Activated B cell treated with CpG ODN at 0.5 μM for 24 hours (primary cell): ENCODE measurements around the gene MTG1. TPM values are rescaled to one million over a fixed set of nuclear protein-coding genes. Genes with fewer than 3 reads are reported as not detected.

ENCODE experiments used
- ATAC-seq: fragments of 200-7000 bp; cut with Tn5 transposase; one replicate; pipeline ENCODE4 v1.10.0; 2021; ENCODE audit warnings: low read depth, mild to moderate bottlenecking, moderate library complexity
- CTCF ChIA-PET: fragments of 350-600 bp; sonication (Branson Sonifier 250); formaldehyde crosslinking; loops from one replicate; lab custom pipeline; 2021; ENCODE audit warnings: antibody characterized with exemption; lab: Charles Lee
- POLR2A ChIA-PET: fragments of 350-600 bp; sonication (Branson Sonifier 250); formaldehyde crosslinking; loops from one replicate; lab custom pipeline; 2021; ENCODE audit warnings: antibody characterized with exemption; lab: Charles Lee
- DNase-seq: peaks from one replicate; pipeline ENCODE4 v3.0.0; 2022
- H3K27ac Mint-ChIP-seq: one replicate; pipeline ENCODE4 v1.8.0; 2020; ENCODE audit warnings: mixed read lengths
- H3K27me3 Mint-ChIP-seq: one replicate; pipeline ENCODE4 v1.8.0; 2021; ENCODE audit warnings: mixed read lengths
- H3K36me3 Mint-ChIP-seq: one replicate; pipeline ENCODE4 v1.8.0; 2021; ENCODE audit warnings: low read depth, mixed read lengths
- H3K4me1 Mint-ChIP-seq: one replicate; pipeline ENCODE4 v1.8.0; 2021; ENCODE audit warnings: mixed read lengths
- H3K4me3 Mint-ChIP-seq: one replicate; pipeline ENCODE4 v1.8.0; 2020; ENCODE audit warnings: mild to moderate bottlenecking, mixed read lengths
- H3K9me3 Mint-ChIP-seq: one replicate; pipeline ENCODE4 v1.8.0; 2020; ENCODE audit warnings: mixed read lengths
- intact Hi-C: fragments of 100-400 bp; cut with micrococcal nuclease; formaldehyde crosslinking; loops from one replicate; pipeline ENCODE4 v1.15.1; 2024
- total RNA-seq: library from RNA; stranded (reverse); gene quantifications from 2 replicates; pipeline ENCODE4 v1.2.3, GENCODE V29; 2022
- TF ChIP-seq, protein P1 (sequence below): fragments of 200-600 bp; IDR thresholded peaks from one replicate; pipeline ENCODE4 v1.8.0; 2022; ENCODE audit warnings: antibody characterized with exemption, mild to moderate bottlenecking

The MTG1 gene
- total RNA-seq, 1 donor from 2014 or later = 83.1 TPM

DNA sequence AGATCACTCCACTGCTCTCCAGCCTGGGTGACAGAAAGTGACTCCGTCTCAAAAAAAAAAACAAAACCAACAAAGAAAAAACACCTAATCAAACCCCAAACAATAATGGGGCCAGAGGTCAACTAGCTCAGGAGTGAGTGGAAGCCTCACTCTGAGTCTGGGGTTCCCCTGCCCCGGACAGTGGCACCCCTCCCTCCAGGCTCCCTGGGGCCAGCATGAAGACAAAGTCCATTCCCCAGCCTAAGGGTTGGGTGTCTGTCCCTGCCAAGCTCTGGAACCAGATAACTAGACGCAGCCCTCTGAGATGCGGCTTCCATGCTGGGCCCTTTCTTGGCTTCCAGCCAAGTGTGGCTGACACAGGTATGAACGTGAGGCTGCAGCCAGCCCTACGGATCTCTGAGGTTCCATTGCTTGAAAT lies 34.4 kb upstream of the MTG1 start:
- Mint-ChIP-seq H3K27me3 (no peaks in the 10 kb centered on the region), H3K36me3 (peaks cover 19% of the 10 kb centered on the region), H3K4me1 (peaks cover 31% of the 10 kb centered on the region), H3K27ac (no peak overlapping the region), H3K9me3 (no peaks in the 10 kb centered on the region), H3K4me3 (no peak overlapping the region)
- TF ChIP-seq, protein P1, sequence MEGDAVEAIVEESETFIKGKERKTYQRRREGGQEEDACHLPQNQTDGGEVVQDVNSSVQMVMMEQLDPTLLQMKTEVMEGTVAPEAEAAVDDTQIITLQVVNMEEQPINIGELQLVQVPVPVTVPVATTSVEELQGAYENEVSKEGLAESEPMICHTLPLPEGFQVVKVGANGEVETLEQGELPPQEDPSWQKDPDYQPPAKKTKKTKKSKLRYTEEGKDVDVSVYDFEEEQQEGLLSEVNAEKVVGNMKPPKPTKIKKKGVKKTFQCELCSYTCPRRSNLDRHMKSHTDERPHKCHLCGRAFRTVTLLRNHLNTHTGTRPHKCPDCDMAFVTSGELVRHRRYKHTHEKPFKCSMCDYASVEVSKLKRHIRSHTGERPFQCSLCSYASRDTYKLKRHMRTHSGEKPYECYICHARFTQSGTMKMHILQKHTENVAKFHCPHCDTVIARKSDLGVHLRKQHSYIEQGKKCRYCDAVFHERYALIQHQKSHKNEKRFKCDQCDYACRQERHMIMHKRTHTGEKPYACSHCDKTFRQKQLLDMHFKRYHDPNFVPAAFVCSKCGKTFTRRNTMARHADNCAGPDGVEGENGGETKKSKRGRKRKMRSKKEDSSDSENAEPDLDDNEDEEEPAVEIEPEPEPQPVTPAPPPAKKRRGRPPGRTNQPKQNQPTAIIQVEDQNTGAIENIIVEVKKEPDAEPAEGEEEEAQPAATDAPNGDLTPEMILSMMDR = no peak
- ChIA-PET POLR2A (interaction anchor here (3.0 kb wide), 1 partner anchor 14 kb away, joined by 19 read pairs; the partner anchor contains the start of gene ECHS1), CTCF (no interaction called here)
- DNase-seq (no peak), ATAC-seq (no peak)
- intact Hi-C loops = no loop called here

DNA sequence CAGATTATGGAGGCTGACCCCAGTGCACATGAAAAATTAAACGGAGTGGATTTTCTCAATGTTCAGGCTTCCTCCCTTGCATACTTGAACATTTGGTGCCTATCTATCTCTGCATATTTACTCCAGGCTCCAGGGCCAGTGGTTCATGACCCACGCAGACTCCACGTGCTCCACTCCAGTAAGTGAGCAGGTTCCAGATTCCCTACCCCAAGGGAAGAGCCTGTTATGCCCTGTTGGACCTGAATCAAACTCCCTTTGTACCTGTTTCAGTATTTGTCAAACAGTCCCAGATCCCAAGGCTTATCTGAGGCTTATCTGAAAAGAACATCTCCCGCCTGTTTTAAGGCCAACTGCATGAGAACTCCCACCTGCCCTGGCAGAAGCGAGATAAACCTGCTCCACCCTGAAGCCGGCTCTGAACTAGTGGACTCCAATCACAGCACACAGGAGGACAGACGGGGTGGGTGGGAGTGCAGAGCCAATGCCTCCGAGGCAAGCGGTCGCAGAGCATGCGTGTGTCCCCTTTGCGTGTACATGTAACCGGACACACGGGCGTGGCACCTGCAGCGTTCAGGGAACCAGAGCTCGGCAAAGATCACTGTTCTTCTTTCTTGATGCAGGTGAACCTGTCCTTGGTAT lies 33.9 kb upstream of the MTG1 start:
- TF ChIP-seq, protein P1 = no peak
- CTCF ChIA-PET = no interaction called here
- peaks cover 22% of the 10 kb centered on the region for H3K36me3 Mint-ChIP-seq
- H3K27ac Mint-ChIP-seq = no peak overlapping the region
- no peak for ATAC-seq
- POLR2A ChIA-PET = interaction anchor here (1.2 to 3.0 kb wide), 3 partner anchors 13 to 18 kb away, joined by 3 to 19 read pairs (median 13); partner anchors contain the start of gene ECHS1
- peaks cover 31% of the 10 kb centered on the region for H3K4me1 Mint-ChIP-seq
- no peak for DNase-seq
- no peaks in the 10 kb centered on the region for H3K9me3 Mint-ChIP-seq
- no peaks in the 10 kb centered on the region for H3K27me3 Mint-ChIP-seq
- intact Hi-C loops = no loop called here
- H3K4me3 Mint-ChIP-seq = no peak overlapping the region

DNA sequence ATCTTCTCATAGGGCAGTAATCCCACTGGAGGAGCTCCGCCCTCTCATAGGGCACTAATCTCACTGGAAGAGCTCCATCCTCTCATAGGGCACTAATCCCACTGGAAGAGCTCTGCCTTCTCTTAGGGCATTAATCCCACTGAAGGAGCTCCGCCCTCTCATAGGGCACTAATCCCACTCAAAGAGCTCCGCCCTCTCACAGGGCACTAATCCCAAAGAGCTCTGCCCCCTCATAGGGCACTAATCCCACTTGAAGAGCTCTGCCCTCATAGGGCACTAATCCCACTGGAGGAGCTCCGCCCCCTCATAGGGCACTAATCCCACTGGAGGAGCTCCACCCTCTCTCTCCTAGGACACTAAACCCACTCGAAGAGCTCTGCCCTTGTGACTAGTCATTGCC lies 32.7 kb upstream of the MTG1 start:
- peaks cover 34% of the 10 kb centered on the region for H3K36me3 Mint-ChIP-seq
- H3K27me3 Mint-ChIP-seq = no peaks in the 10 kb centered on the region
- peak overlapping the region; percentile 66 for H3K27ac Mint-ChIP-seq
- H3K4me1 Mint-ChIP-seq = peaks cover 28% of the 10 kb centered on the region
- CTCF ChIA-PET = interaction anchor here (0.6 to 1.0 kb wide), 3 partner anchors 32 to 130 kb away, joined by 3 to 4 read pairs (median 3); no protein-coding TSS in a partner anchor
- intact Hi-C loops = no loop called here
- TF ChIP-seq, protein P1 = no peak
- peak overlapping the region; percentile 13 for H3K4me3 Mint-ChIP-seq
- DNase-seq (no peak), ATAC-seq (no peak)
- H3K9me3 Mint-ChIP-seq = no peaks in the 10 kb centered on the region
- POLR2A ChIA-PET = interaction anchor here (0.9 to 2.3 kb wide), 5 partner anchors 12 to 32 kb away, joined by 3 to 13 read pairs (median 3); partner anchors contain the start of genes ECHS1 and MTG1

- peaks cover 35% of the 10 kb centered on the region for H3K36me3 Mint-ChIP-seq
- H3K4me1 Mint-ChIP-seq = peaks cover 24% of the 10 kb centered on the region
- no peaks in the 10 kb centered on the region for H3K27me3 Mint-ChIP-seq
- TF ChIP-seq, protein P1 = no peak
- H3K9me3 Mint-ChIP-seq = no peaks in the 10 kb centered on the region
- peak overlapping the region; percentile 66 for H3K27ac Mint-ChIP-seq
- POLR2A ChIA-PET = interaction anchor here (0.9 to 2.3 kb wide), 5 partner anchors 12 to 32 kb away, joined by 3 to 13 read pairs (median 3); partner anchors contain the start of genes ECHS1 and MTG1
- DNase-seq (no peak), ATAC-seq (peak; percentile 12)
- CTCF ChIA-PET = interaction anchor here (0.7 to 1.0 kb wide), 2 partner anchors 32 to 34 kb away, joined by 3 to 4 read pairs; no protein-coding TSS in a partner anchor
- peak overlapping the region; percentile 13 for H3K4me3 Mint-ChIP-seq
- intact Hi-C loops = no loop called here
Observed at GRCh38 chr10:133361773-133362441, 32.0 kb upstream of the MTG1 start.

GRCh38 chr10:133362846-133363245 lies 31.1 kb upstream of the MTG1 start:
- Mint-ChIP-seq H3K27ac (peak overlapping the region; percentile 24), H3K36me3 (peaks cover 38% of the 10 kb centered on the region), H3K4me3 (no peak overlapping the region), H3K4me1 (peaks cover 24% of the 10 kb centered on the region), H3K27me3 (no peaks in the 10 kb centered on the region), H3K9me3 (no peaks in the 10 kb centered on the region)
- intact Hi-C loops = no loop called here
- POLR2A ChIA-PET = no interaction called here
- TF ChIP-seq, protein P1 = no peak
- no peak for ATAC-seq
- CTCF ChIA-PET = no interaction called here
- no peak for DNase-seq
